ENCODE results near the gene LMBR1L.
"Not testable (repeated sequence)": the region's sequence is repeated elsewhere in the genome, so short reads cannot be mapped to it uniquely, and the experiment has no call there.

The LMBR1L gene

GRCh38 chr12:49144384-49144783, 33.7 kb upstream of the LMBR1L start:
- ChIA-PET POLR2A (interaction anchor here (1.3 kb wide), 2 partner anchors 11 to 13 kb away, joined by 7 to 13 read pairs; partner anchors contain the start of gene TUBA1B), CTCF (interaction anchor here (0.7 to 1.0 kb wide), 3 partner anchors 91 to 262 kb away, joined by 3 to 4 read pairs (median 3); no protein-coding TSS in a partner anchor)

GRCh38 chr12:49138999-49139398, 28.4 kb upstream of the LMBR1L start:
- POLR2A ChIA-PET = interaction anchor here (1.7 to 5.2 kb wide), 2 partner anchors 8 to 50 kb away, joined by 5 to 36 read pairs; partner anchors contain the start of genes TUBA1A and TUBA1B
- DNase-seq (ENCODE audit: extremely low spot score) = no peak
- CTCF ChIA-PET = interaction anchor here (1.5 to 1.7 kb wide), 2 partner anchors 51 to 94 kb away, joined by 3 read pairs; no protein-coding TSS in a partner anchor
- no peak for TF ChIP-seq ELF4 (IDR thresholded peaks at IDR 0.05)
- TF ChIP-seq FOXM1 (IDR thresholded peaks at IDR 0.05; ENCODE audit: borderline replicate concordance) = no peak
- TF ChIP-seq CTBP1 (IDR thresholded peaks at IDR 0.05; ENCODE audit: borderline replicate concordance) = no peak
- no peak for TF ChIP-seq L3MBTL2 (conservative IDR thresholded peaks at IDR 0.05)
- TF ChIP-seq FOXK2 (IDR thresholded peaks at IDR 0.05) = no peak
- TF ChIP-seq TARDBP (IDR thresholded peaks at IDR 0.05) = no peak
- no peak for TF ChIP-seq ARNT (IDR thresholded peaks at IDR 0.05)
- TF ChIP-seq FOXA1 (IDR thresholded peaks at IDR 0.05) = no peak

More at GRCh38 chr12:49144384-49144783, 33.7 kb upstream of the LMBR1L start:
- TF ChIP-seq SUZ12 (IDR thresholded peaks at IDR 0.05) = no peak
- no peak for TF ChIP-seq FOXA1 (IDR thresholded peaks at IDR 0.05)
- TF ChIP-seq L3MBTL2 (conservative IDR thresholded peaks at IDR 0.05) = no peak
- TF ChIP-seq TARDBP (IDR thresholded peaks at IDR 0.05) = no peak
- no peak for TF ChIP-seq FOXK2 (IDR thresholded peaks at IDR 0.05)
- TF ChIP-seq ARNT (IDR thresholded peaks at IDR 0.05) = no peak
- TF ChIP-seq PKNOX1 (IDR thresholded peaks at IDR 0.05) = no peak
- no peak for TF ChIP-seq BHLHE40 (IDR thresholded peaks at IDR 0.05; ENCODE audit: borderline replicate concordance)
- TF ChIP-seq FOXM1 (IDR thresholded peaks at IDR 0.05; ENCODE audit: borderline replicate concordance) = no peak
- no peak for TF ChIP-seq HDGF (IDR thresholded peaks at IDR 0.05; ENCODE audit: borderline replicate concordance)
- no peak for TF ChIP-seq NFRKB (IDR thresholded peaks at IDR 0.05)
- TF ChIP-seq ELF4 (IDR thresholded peaks at IDR 0.05) = no peak
- no peak for TF ChIP-seq ZNF384 (IDR thresholded peaks at IDR 0.05)
- TF ChIP-seq CTBP1 (IDR thresholded peaks at IDR 0.05; ENCODE audit: borderline replicate concordance) = no peak
- no peak for TF ChIP-seq LEF1 (IDR thresholded peaks at IDR 0.05; ENCODE audit: borderline replicate concordance)
- no peak for TF ChIP-seq SP1 (IDR thresholded peaks at IDR 0.05)
- DNase-seq (ENCODE audit: extremely low spot score) = no peak

- CTCF ChIA-PET = interaction anchor here (1.5 to 1.7 kb wide), 2 partner anchors 50 to 95 kb away, joined by 3 read pairs; no protein-coding TSS in a partner anchor
Measured at GRCh38 chr12:49138587-49138986, 27.9 kb upstream of the LMBR1L start.

GRCh38 chr12:49137476-49137875, 26.8 kb upstream of the LMBR1L start:
- ChIA-PET CTCF (no interaction called here), POLR2A (no interaction called here)
- DNase-seq (ENCODE audit: extremely low spot score) = no peak
- no peak for TF ChIP-seq FOXK2 (IDR thresholded peaks at IDR 0.05)

More at GRCh38 chr12:49138587-49138986, 27.9 kb upstream of the LMBR1L start:
- TF ChIP-seq SP1 (IDR thresholded peaks at IDR 0.05) (no peak), TARDBP (IDR thresholded peaks at IDR 0.05) (no peak), FOXM1 (IDR thresholded peaks at IDR 0.05; ENCODE audit: borderline replicate concordance) (no peak), ZNF384 (IDR thresholded peaks at IDR 0.05) (no peak), HDGF (IDR thresholded peaks at IDR 0.05; ENCODE audit: borderline replicate concordance) (no peak), L3MBTL2 (conservative IDR thresholded peaks at IDR 0.05) (no peak), PKNOX1 (IDR thresholded peaks at IDR 0.05) (no peak), FOXA1 (IDR thresholded peaks at IDR 0.05) (no peak), ARNT (IDR thresholded peaks at IDR 0.05) (no peak), BHLHE40 (IDR thresholded peaks at IDR 0.05; ENCODE audit: borderline replicate concordance) (no peak), LEF1 (IDR thresholded peaks at IDR 0.05; ENCODE audit: borderline replicate concordance) (no peak), FOXK2 (IDR thresholded peaks at IDR 0.05) (no peak), NFRKB (IDR thresholded peaks at IDR 0.05) (no peak), CTBP1 (IDR thresholded peaks at IDR 0.05; ENCODE audit: borderline replicate concordance) (no peak), ELF4 (IDR thresholded peaks at IDR 0.05) (no peak), SUZ12 (IDR thresholded peaks at IDR 0.05) (no peak)
- POLR2A ChIA-PET = interaction anchor here (1.7 to 5.2 kb wide), 2 partner anchors 8 to 50 kb away, joined by 5 to 36 read pairs; partner anchors contain the start of genes TUBA1A and TUBA1B
- peak; percentile 30 for DNase-seq (ENCODE audit: extremely low spot score)

- CTCF ChIA-PET; POLR2A ChIA-PET; DNase-seq (ENCODE audit: extremely low spot score): not testable (repeated sequence)
Measured at GRCh38 chr12:49136997-49137396, 26.4 kb upstream of the LMBR1L start.

GRCh38 chr12:49133590-49133989, 22.9 kb upstream of the LMBR1L start:
- POLR2A ChIA-PET = interaction anchor here (1.2 to 4.7 kb wide), 7 partner anchors 11 to 100 kb away, joined by 7 to 112 read pairs (median 72); partner anchors contain the start of genes LMBR1L, RHEBL1 and TUBA1A
- TF ChIP-seq NFRKB (IDR thresholded peaks at IDR 0.05) (no peak), FOXA1 (IDR thresholded peaks at IDR 0.05) (no peak), ZNF384 (IDR thresholded peaks at IDR 0.05) (no peak), ARNT (IDR thresholded peaks at IDR 0.05) (no peak), ELF4 (IDR thresholded peaks at IDR 0.05) (no peak), SP1 (IDR thresholded peaks at IDR 0.05) (no peak), BHLHE40 (IDR thresholded peaks at IDR 0.05; ENCODE audit: borderline replicate concordance) (no peak), FOXM1 (IDR thresholded peaks at IDR 0.05; ENCODE audit: borderline replicate concordance) (no peak), LEF1 (IDR thresholded peaks at IDR 0.05; ENCODE audit: borderline replicate concordance) (no peak), L3MBTL2 (conservative IDR thresholded peaks at IDR 0.05) (no peak), SUZ12 (IDR thresholded peaks at IDR 0.05) (no peak), PKNOX1 (IDR thresholded peaks at IDR 0.05) (no peak), TARDBP (IDR thresholded peaks at IDR 0.05) (no peak), CTBP1 (IDR thresholded peaks at IDR 0.05; ENCODE audit: borderline replicate concordance) (no peak), FOXK2 (IDR thresholded peaks at IDR 0.05) (no peak), HDGF (IDR thresholded peaks at IDR 0.05; ENCODE audit: borderline replicate concordance) (no peak)
- no peak for DNase-seq (ENCODE audit: extremely low spot score)

More at GRCh38 chr12:49133590-49133989, 22.9 kb upstream of the LMBR1L start:
- CTCF ChIA-PET = interaction anchor here (0.5 to 1.5 kb wide), 2 partner anchors 46 to 206 kb away, joined by 3 to 8 read pairs; no protein-coding TSS in a partner anchor

All from HEK293T (cell line).